Myocyte (in vitro differentiated cells): Measurements from ENCODE around the gene PM20D1. TPM values are rescaled to one million over a fixed set of nuclear protein-coding genes. Genes with fewer than 3 reads are reported as not detected.

Experiments used
- total RNA-seq: library from RNA; depleted of rRNA; stranded (reverse); fragments of >200 nt; gene quantifications from 2 replicates; pipeline ENCODE4 v1.2.3, GENCODE V29; 2014

PM20D1 gene
- total RNA-seq, 1 donor from 2014 or later = not detected

Other genes with a start within 250 kb of the PM20D1 start
- 18.1 and 19.0 TPM in 2 replicates for gene ELK4, start 218.1 kb downstream of the PM20D1 start, total RNA-seq
- gene SLC45A3, start 169.6 kb downstream of the PM20D1 start, total RNA-seq = 12.1 and 12.7 TPM in 2 replicates
- 151 and 153 TPM in 2 replicates for gene NUCKS1, start 100.0 kb downstream of the PM20D1 start, total RNA-seq
- 23.6 and 24.8 TPM in 2 replicates for gene RAB29, start 74.7 kb downstream of the PM20D1 start, total RNA-seq
- 24.6 and 36.2 TPM in 2 replicates for gene SLC41A1, start 36.9 kb downstream of the PM20D1 start, total RNA-seq
- 0.16 TPM in 1 of 2 replicates, not detected in the other for gene SLC26A9, start 93.3 kb upstream of the PM20D1 start, total RNA-seq
- gene RAB7B, start 153.3 kb upstream of the PM20D1 start, total RNA-seq = 6.2 and 9.0 TPM in 2 replicates
- gene CTSE, start 173.8 kb upstream of the PM20D1 start, total RNA-seq = not detected in 2 replicates
- gene RHEX, start 203.0 kb upstream of the PM20D1 start, total RNA-seq = not detected in 2 replicates